Measurements from ENCODE around the gene TRAPPC11.

DNA sequence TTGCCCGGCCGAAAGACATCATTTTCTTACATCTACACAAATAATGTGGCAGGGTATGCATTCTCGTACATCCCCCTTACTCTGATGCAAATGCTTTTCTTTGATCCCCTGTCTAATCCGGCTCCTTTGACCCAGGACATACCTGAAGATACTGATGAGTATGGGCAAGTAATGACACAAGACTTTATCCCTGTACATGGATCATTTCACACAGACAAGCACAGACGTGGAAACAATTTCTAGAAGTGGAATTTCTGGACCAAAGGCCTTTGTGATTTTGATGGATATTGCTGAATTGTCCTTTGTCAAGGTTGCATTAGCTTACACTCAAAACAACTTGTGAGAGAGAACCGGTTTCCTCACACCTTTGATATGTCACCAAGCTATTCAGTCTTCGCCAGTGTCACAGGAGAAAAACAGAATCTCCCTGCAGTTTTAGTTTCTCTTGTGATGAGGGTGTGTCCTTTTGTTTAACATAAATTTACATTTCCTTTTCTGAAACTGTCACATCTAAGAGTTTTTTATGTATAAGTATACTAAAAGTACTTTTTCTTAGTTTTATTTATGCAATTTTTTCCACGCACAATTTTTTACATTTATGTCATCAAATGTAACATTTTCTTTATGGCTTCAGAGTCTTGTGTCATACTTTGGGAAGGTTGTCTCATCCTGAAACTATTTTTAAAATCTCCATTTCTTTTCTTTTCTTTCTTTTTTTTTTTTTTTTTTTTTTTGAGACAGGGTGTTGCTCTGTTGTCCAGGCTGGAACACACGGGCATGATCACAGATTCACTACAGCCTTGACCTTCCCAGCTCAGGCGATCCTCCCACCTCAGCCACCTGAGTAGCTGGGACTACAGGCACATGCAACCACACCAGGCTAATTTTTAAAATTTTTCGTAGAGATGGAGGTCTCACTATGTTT lies 25.4 kb upstream of the TRAPPC11 start:
- TF ChIP-seq, protein P1, sequence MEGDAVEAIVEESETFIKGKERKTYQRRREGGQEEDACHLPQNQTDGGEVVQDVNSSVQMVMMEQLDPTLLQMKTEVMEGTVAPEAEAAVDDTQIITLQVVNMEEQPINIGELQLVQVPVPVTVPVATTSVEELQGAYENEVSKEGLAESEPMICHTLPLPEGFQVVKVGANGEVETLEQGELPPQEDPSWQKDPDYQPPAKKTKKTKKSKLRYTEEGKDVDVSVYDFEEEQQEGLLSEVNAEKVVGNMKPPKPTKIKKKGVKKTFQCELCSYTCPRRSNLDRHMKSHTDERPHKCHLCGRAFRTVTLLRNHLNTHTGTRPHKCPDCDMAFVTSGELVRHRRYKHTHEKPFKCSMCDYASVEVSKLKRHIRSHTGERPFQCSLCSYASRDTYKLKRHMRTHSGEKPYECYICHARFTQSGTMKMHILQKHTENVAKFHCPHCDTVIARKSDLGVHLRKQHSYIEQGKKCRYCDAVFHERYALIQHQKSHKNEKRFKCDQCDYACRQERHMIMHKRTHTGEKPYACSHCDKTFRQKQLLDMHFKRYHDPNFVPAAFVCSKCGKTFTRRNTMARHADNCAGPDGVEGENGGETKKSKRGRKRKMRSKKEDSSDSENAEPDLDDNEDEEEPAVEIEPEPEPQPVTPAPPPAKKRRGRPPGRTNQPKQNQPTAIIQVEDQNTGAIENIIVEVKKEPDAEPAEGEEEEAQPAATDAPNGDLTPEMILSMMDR (IDR thresholded peaks at IDR 0.05; ENCODE audit: insufficient read depth, low read length, poor library complexity, severe bottlenecking): no peak
- no peak for TF ChIP-seq EZH2phosphoT487 (conservative IDR thresholded peaks at IDR 0.05; ENCODE audit: low read length)

All from SU-DHL-6 (cell line).